ENCODE data around the gene SNRNP48.
A peak's percentile ranks its signal among the peaks of the same experiment; 100 is the strongest.

SNRNP48 gene

GRCh38 chr6:7589949-7590917, at the start of gene SNRNP48:
Gene SNRNP48 (plus strand): TSS chr6:7590198. CDS start chr6:7590258, 60 bp downstream.
- DNase-seq (ENCODE audit: low read depth in 2 of 3, low spot score in 2 of 3) = peak; percentile 74 to 81 (median 75)

GRCh38 chr6:7540595-7540994, 49.4 kb upstream of the SNRNP48 start:
- DNase-seq (ENCODE audit: low read depth in 2 of 3, low spot score in 2 of 3) = no peak

GRCh38 chr6:7541175-7542064, 48.6 kb upstream of the SNRNP48 start, which contains the start of gene DSP:
Gene DSP (plus strand): TSS chr6:7541671. CDS start chr6:7541916, 245 bp downstream.
- DNase-seq (ENCODE audit: low read depth in 2 of 3, low spot score in 2 of 3) = peak in 1 of 3 experiments; percentile 9

- DNase-seq (ENCODE audit: low read depth in 2 of 3, low spot score in 2 of 3) = no peak
Observed at GRCh38 chr6:7542065-7542873, 47.7 kb upstream of the SNRNP48 start.

GRCh38 chr6:7542874-7543624, 46.9 kb upstream of the SNRNP48 start:
- DNase-seq (ENCODE audit: low read depth in 2 of 3, low spot score in 2 of 3) = no peak

GRCh38 chr6:7543789-7544424, 46.1 kb upstream of the SNRNP48 start:
- no peak for DNase-seq (ENCODE audit: low read depth in 2 of 3, low spot score in 2 of 3)

GRCh38 chr6:7544597-7544996, 45.4 kb upstream of the SNRNP48 start:
- no peak for DNase-seq (ENCODE audit: low read depth in 2 of 3, low spot score in 2 of 3)

- no peak for DNase-seq (ENCODE audit: low read depth in 2 of 3, low spot score in 2 of 3)
Observed at GRCh38 chr6:7545316-7546019, 44.5 kb upstream of the SNRNP48 start.

GRCh38 chr6:7546020-7546369, 44.0 kb upstream of the SNRNP48 start:
- DNase-seq (ENCODE audit: low read depth in 2 of 3, low spot score in 2 of 3) = no peak

- no peak for DNase-seq (ENCODE audit: low read depth in 2 of 3, low spot score in 2 of 3)
Observed at GRCh38 chr6:7546383-7546782, 43.6 kb upstream of the SNRNP48 start.

- no peak for DNase-seq (ENCODE audit: low read depth in 2 of 3, low spot score in 2 of 3)
Observed at GRCh38 chr6:7546896-7547295, 43.1 kb upstream of the SNRNP48 start.

- no peak for DNase-seq (ENCODE audit: low read depth in 2 of 3, low spot score in 2 of 3)
Observed at GRCh38 chr6:7547315-7547714, 42.7 kb upstream of the SNRNP48 start.

- no peak for DNase-seq (ENCODE audit: low read depth in 2 of 3, low spot score in 2 of 3)
Observed at GRCh38 chr6:7550433-7550801, 39.6 kb upstream of the SNRNP48 start.

- no peak for DNase-seq (ENCODE audit: low read depth in 2 of 3, low spot score in 2 of 3)
Observed at GRCh38 chr6:7554533-7555275, 35.3 kb upstream of the SNRNP48 start.

GRCh38 chr6:7555671-7556070, 34.3 kb upstream of the SNRNP48 start:
- no peak for DNase-seq (ENCODE audit: low read depth in 2 of 3, low spot score in 2 of 3)

- DNase-seq (ENCODE audit: low read depth in 2 of 3, low spot score in 2 of 3) = no peak
Observed at GRCh38 chr6:7556394-7557106, 33.4 kb upstream of the SNRNP48 start.

- no peak for DNase-seq (ENCODE audit: low read depth in 2 of 3, low spot score in 2 of 3)
Observed at GRCh38 chr6:7557652-7558051, 32.3 kb upstream of the SNRNP48 start.

GRCh38 chr6:7558781-7559180, 31.2 kb upstream of the SNRNP48 start:
- DNase-seq (ENCODE audit: low read depth in 2 of 3, low spot score in 2 of 3) = no peak
